Measurements from ENCODE around the gene C6orf136. TPM values are rescaled to one million over a fixed set of nuclear protein-coding genes. Genes with fewer than 3 reads are reported as not detected.

C6orf136 gene
- total RNA-seq, 1 donor from 2014 or later: 4.6 TPM

GRCh38 chr6:30690403-30691207 lies 43.7 kb downstream of the C6orf136 start, which contains the start of gene NRM:
NRM (minus strand) TSS chr6:30690984; CDS start chr6:30690974, 10 bp downstream.
- TF ChIP-seq CTCF (conservative IDR thresholded peaks at IDR 0.05; ENCODE audit: low read depth, low read length): no peak
- DNase-seq (ENCODE audit: low read depth): no peak
- H3K4me3 ChIP-seq (ENCODE audit: low read depth, low read length): peak within 1 kb of the TSS; percentile 82

- peak overlapping the region; percentile 82 for H3K4me3 ChIP-seq (ENCODE audit: low read depth, low read length)
- no peak for DNase-seq (ENCODE audit: low read depth)
- TF ChIP-seq CTCF (conservative IDR thresholded peaks at IDR 0.05; ENCODE audit: low read depth, low read length): no peak
These were observed 44.4 kb downstream of the C6orf136 start for GRCh38 chr6:30691208-30691847.

- no peak for TF ChIP-seq CTCF (conservative IDR thresholded peaks at IDR 0.05; ENCODE audit: low read depth, low read length)
- no peak for DNase-seq (ENCODE audit: low read depth)
- H3K4me3 ChIP-seq (ENCODE audit: low read depth, low read length): no peak overlapping the region
These were observed 49.5 kb downstream of the C6orf136 start for GRCh38 chr6:30696432-30696831.

- no peak overlapping the region for H3K4me3 ChIP-seq (ENCODE audit: low read depth, low read length)
- no peak for TF ChIP-seq CTCF (conservative IDR thresholded peaks at IDR 0.05; ENCODE audit: low read depth, low read length)
- no peak for DNase-seq (ENCODE audit: low read depth)
These were observed 53.4 kb downstream of the C6orf136 start for GRCh38 chr6:30700340-30700739.

Other genes with a start within 250 kb of the C6orf136 start
- 56.9 and 93.3 TPM in 2 replicates for gene HLA-E, start 157.6 kb upstream of the C6orf136 start, total RNA-seq
- gene GNL1, start 90.6 kb upstream of the C6orf136 start, total RNA-seq: 46.1 and 46.3 TPM in 2 replicates
- 4.6 and 5.2 TPM in 2 replicates for gene PRR3, start 89.8 kb upstream of the C6orf136 start, total RNA-seq
- gene ABCF1, start 75.7 kb upstream of the C6orf136 start, total RNA-seq: 49.0 and 70.5 TPM in 2 replicates
- gene PPP1R10, start 29.9 kb upstream of the C6orf136 start, total RNA-seq: 19.6 and 25.8 TPM in 2 replicates
- gene MRPS18B, start 29.3 kb upstream of the C6orf136 start, total RNA-seq: 65.8 and 87.4 TPM in 2 replicates
- 6.2 and 8.9 TPM in 2 replicates for gene ATAT1, start 20.3 kb upstream of the C6orf136 start, total RNA-seq
- gene DHX16, start 25.9 kb downstream of the C6orf136 start, total RNA-seq: 41.5 and 52.0 TPM in 2 replicates
- 66.5 and 77.3 TPM in 2 replicates for gene PPP1R18, start 39.5 kb downstream of the C6orf136 start, total RNA-seq
- 20.4 and 22.5 TPM in 2 replicates for gene NRM, start 43.9 kb downstream of the C6orf136 start, total RNA-seq
- gene MDC1, start 70.1 kb downstream of the C6orf136 start, total RNA-seq: 11.4 and 20.7 TPM in 2 replicates
- 1,157 and 1,940 TPM in 2 replicates for gene TUBB, start 73.2 kb downstream of the C6orf136 start, total RNA-seq
- gene FLOT1, start 95.6 kb downstream of the C6orf136 start, total RNA-seq: 91.7 and 100 TPM in 2 replicates
- 336 and 354 TPM in 2 replicates for gene IER3, start 97.4 kb downstream of the C6orf136 start, total RNA-seq
- gene DDR1, start 237.4 kb downstream of the C6orf136 start, total RNA-seq: 72.0 and 128 TPM in 2 replicates

Measured in epithelial cell of proximal tubule (primary cell).